A549 (cell line): ENCODE data around the gene SYNPO2. TPM values are rescaled to one million over a fixed set of nuclear protein-coding genes. Genes with fewer than 3 reads are reported as not detected.

Experiments
- ATAC-seq, 2 experiments: fragments of 200-7000 bp in 1 of 2; fragments of >200 bp in 1 of 2; cut with Nextera tagmentation in 1 of 2; cut with Tn5 transposase in 1 of 2; 3 replicates each; pipeline versions ENCODE4 v1.8.0 to v1.9.1; 2018 to 2020; ENCODE audit warnings: mild to moderate bottlenecking in 1 of 2, moderate library complexity in 1 of 2
- CTCF ChIA-PET: fragments of 300-600 bp; sonication (Branson Sonifier 250); formaldehyde crosslinking; extraction: SDS; loops from one replicate; lab custom pipeline; 2021; ENCODE audit warnings: antibody characterized with exemption, inconsistent platforms; lab: Yijun Ruan, JAX
- POLR2A ChIA-PET: fragments of 350-600 bp; formaldehyde crosslinking; extraction: SDS; loops from one replicate; lab custom pipeline; 2021; ENCODE audit warnings: antibody characterized with exemption, inconsistent platforms; lab: Yijun Ruan, JAX
- DNase-seq, 2 experiments: peaks; one replicate each; pipeline versions ENCODE4 v3.0.0 to v3.0.0-alpha.2; 2011 to 2016; ENCODE audit warnings: low read depth in 1 of 2, low spot score in 1 of 2
- FAIRE-seq: peaks from 2 replicates; lab custom pipeline; 2011; peaks lifted over from hg19 to GRCh38; lab: Jason Lieb, UNC
- H3K27ac ChIP-seq, 2 experiments: fragments of >200 bp; sonication (Bioruptor Twin); formaldehyde crosslinking; 3 replicates each; pipeline ENCODE4 v1.5.1; 2016 to 2017
- H3K4me1 ChIP-seq: fragments of >200 bp; sonication (Bioruptor Twin); formaldehyde crosslinking; 3 replicates; pipeline ENCODE4 v1.6.1; 2016
- H3K4me2 ChIP-seq: fragments of >200 bp; sonication (Bioruptor Twin); formaldehyde crosslinking; 3 replicates; pipeline ENCODE4 v1.6.1; 2016
- H3K4me3 ChIP-seq: fragments of >200 bp; sonication (Bioruptor Twin); formaldehyde crosslinking; 3 replicates; pipeline ENCODE4 v1.5.1; 2016
- H3K9me3 ChIP-seq: fragments of >200 bp; sonication (Bioruptor Twin); formaldehyde crosslinking; 3 replicates; pipeline ENCODE4 v1.6.1; 2016
- ATOH8 ChIP-seq: fragments of 250-450 bp; sonication (Bioruptor Pico); IDR thresholded peaks from 2 replicates; pipeline ENCODE4 v1.5.0; 2020; ENCODE audit warnings: low read depth, mild to moderate bottlenecking, moderate library complexity
- FOSL2 ChIP-seq, 2 experiments: fragments of 450-650 bp in 1 of 2; fragments of >200 bp in 1 of 2; sonication (Bioruptor Twin) in 1 of 2; formaldehyde crosslinking; IDR thresholded peaks; 2 replicates each; pipeline versions ENCODE4 v1.5.0 to v1.6.1; 2016 to 2020; ENCODE audit warnings: mild to moderate bottlenecking in 1 of 2, moderate library complexity in 1 of 2
- HDAC2 ChIP-seq: fragments of 200-600 bp; sonication (generic); IDR thresholded peaks from 2 replicates; pipeline ENCODE4 v1.6.1; 2016
- HES2 ChIP-seq: fragments of >200 bp; sonication (Bioruptor Twin); formaldehyde crosslinking; IDR thresholded peaks from 2 replicates; pipeline ENCODE4 v1.6.1; 2016
- HMGXB4 ChIP-seq: fragments of 250-450 bp; sonication (Bioruptor Pico); IDR thresholded peaks from 2 replicates; pipeline ENCODE4 v1.5.0; 2021; ENCODE audit warnings: mild to moderate bottlenecking, moderate library complexity, borderline replicate concordance
- JUN ChIP-seq, 2 experiments: fragments of >200 bp; sonication (Bioruptor Twin); formaldehyde crosslinking; IDR thresholded peaks; 2 replicates in 1 of 2; 3 replicates in 1 of 2; pipeline ENCODE4 v1.6.1; 2016 to 2017
- KDM1A ChIP-seq: fragments of 200-600 bp; sonication (generic); IDR thresholded peaks from 2 replicates; pipeline ENCODE4 v1.6.1; 2016; ENCODE audit warnings: low read depth, mild to moderate bottlenecking
- NR3C1 ChIP-seq: fragments of >200 bp; sonication (Bioruptor Twin); formaldehyde crosslinking; IDR thresholded peaks from 3 replicates; pipeline ENCODE4 v1.6.1; 2017
- PBX3 ChIP-seq: IDR thresholded peaks from 2 replicates; pipeline ENCODE4 v1.6.1; 2012
- PHF8 ChIP-seq: fragments of 200-600 bp; sonication (generic); IDR thresholded peaks from 2 replicates; pipeline ENCODE4 v1.6.1; 2016; ENCODE audit warnings: low read depth, mild to moderate bottlenecking, antibody characterized with exemption, moderate library complexity, borderline replicate concordance
- POLR2AphosphoS2 ChIP-seq: conservative IDR thresholded peaks from 2 replicates; pipeline ENCODE4 v1.6.1; 2012; ENCODE audit warnings: low read length, improper control_type of control experiment, inconsistent platforms
- RAD21 ChIP-seq, 2 experiments: fragments of >200 bp in 1 of 2; sonication (Bioruptor Twin) in 1 of 2; formaldehyde crosslinking in 1 of 2; IDR thresholded peaks in 1 of 2; conservative IDR thresholded peaks in 1 of 2; 2 replicates in 1 of 2; 3 replicates in 1 of 2; pipeline ENCODE4 v1.6.1; 2012 to 2018; ENCODE audit warnings: inconsistent platforms in 1 of 2
- REST ChIP-seq: fragments of 200-600 bp; sonication (generic); IDR thresholded peaks from 2 replicates; pipeline ENCODE4 v1.6.1; 2016; ENCODE audit warnings: antibody characterized with exemption, mild to moderate bottlenecking, moderate library complexity
- RFX5 ChIP-seq: fragments of 450-650 bp; IDR thresholded peaks from 2 replicates; pipeline ENCODE4 v1.7.1; 2014; ENCODE audit warnings: antibody characterized with exemption, mild to moderate bottlenecking, moderate library complexity
- SMC3 ChIP-seq: fragments of >200 bp; sonication (Bioruptor Twin); formaldehyde crosslinking; IDR thresholded peaks from 3 replicates; pipeline ENCODE4 v1.6.1; 2018; ENCODE audit warnings: inconsistent platforms
- TP53 ChIP-seq: fragments of 250-450 bp; sonication (Bioruptor Pico); IDR thresholded peaks from 2 replicates; pipeline ENCODE4 v1.5.0; 2021; ENCODE audit warnings: mild to moderate bottlenecking, moderate library complexity
- USF2 ChIP-seq: fragments of 450-650 bp; IDR thresholded peaks from 2 replicates; pipeline ENCODE4 v1.6.1; 2014; ENCODE audit warnings: antibody characterized with exemption
- WGBS: methylation state at CpG from one replicate; pipeline ENCODE4 v1.1.6; 2017; ENCODE audit errors: missing lambda C conversion rate; 5-methylcytosine and 5-hydroxymethylcytosine counted together
- polyA plus RNA-seq, 4 experiments: library from polyadenylated mRNA; depleted of rRNA in 3 of 4; stranded (reverse); fragments of >200 nt; fragmentation: RNase III in 1 of 4; extraction: RNeasy Plus Mini Kit Qiagen cat#74134 plus additional on column Dnase treatment in 1 of 4; gene quantifications; 2 replicates in 3 of 4; 3 replicates in 1 of 4; pipeline ENCODE4 v1.2.3, GENCODE V29; 2011 to 2017

The SYNPO2 gene
- polyA plus RNA-seq, 2 of the 4 experiments (the other 2 are of a cell fraction) = 2.5 to 8.8 TPM

GRCh38 chr4:118894034-118894433, 5.4 kb downstream of the SYNPO2 start:
- ChIA-PET CTCF (no interaction called here), POLR2A (no interaction called here)

More at GRCh38 chr4:118894034-118894433, 5.4 kb downstream of the SYNPO2 start:
- H3K9me3 ChIP-seq = no peaks in the 10 kb centered on the region
- no peak for TF ChIP-seq PHF8
- no peak for TF ChIP-seq NR3C1
- TF ChIP-seq TP53 = no peak
- TF ChIP-seq RAD21 (conservative IDR thresholded peaks at IDR 0.05 in 1 of 2, IDR thresholded peaks at IDR 0.05 in 1 of 2) = no peak
- TF ChIP-seq KDM1A = no peak
- no peak for TF ChIP-seq HMGXB4 (CRISPR knock-in tag)
- no peak for TF ChIP-seq HES2
- TF ChIP-seq USF2 = no peak
- TF ChIP-seq PBX3 = no peak
- TF ChIP-seq FOSL2 (IDR thresholded peaks at IDR 0.05) = no peak
- no peak for TF ChIP-seq FOSL2 (CRISPR knock-in tag; IDR thresholded peaks at IDR 0.05)
- TF ChIP-seq SMC3 = no peak
- no peak for TF ChIP-seq POLR2AphosphoS2
- no peak for TF ChIP-seq HDAC2
- no peak for TF ChIP-seq ATOH8 (CRISPR knock-in tag)
- TF ChIP-seq REST = no peak
- no peak for TF ChIP-seq JUN (IDR thresholded peaks at IDR 0.05)
- TF ChIP-seq RFX5 = no peak
- H3K4me3 ChIP-seq = no peak overlapping the region
- DNase-seq (no peak), FAIRE-seq (no peak), ATAC-seq (no peak)
- no peak overlapping the region for H3K4me2 ChIP-seq
- H3K27ac ChIP-seq = no peak overlapping the region
- WGBS = 89% methylated on average over 3 of the region's 3 CpGs
- H3K4me1 ChIP-seq = no peaks in the 10 kb centered on the region
